Measurements from ENCODE around the gene RPS27.
A peak's percentile ranks its signal among the peaks of the same experiment; 100 is the strongest.
"Not testable (repeated sequence)": the region's sequence is repeated elsewhere in the genome, so short reads cannot be mapped to it uniquely, and the experiment has no call there.

RPS27 gene

GRCh38 chr1:153962088-153963029 is 28.2 kb upstream of the RPS27 start:
- DNase-seq = no peak

GRCh38 chr1:153963030-153963849 is 27.3 kb upstream of the RPS27 start, which contains the start of gene SLC39A1:
TSS of gene SLC39A1 (minus strand) at chr1:153963537. CDS start at chr1:153962715, 822 bp downstream.
- peak; percentile 99 for DNase-seq

- DNase-seq = peak; percentile 56
These were observed 26.7 kb upstream of the RPS27 start for GRCh38 chr1:153963850-153964331.

GRCh38 chr1:153967107-153967999 is 23.2 kb upstream of the RPS27 start, which contains the start of gene CREB3L4:
TSS of gene CREB3L4 (plus strand) at chr1:153967902. CDS start at chr1:153968526, 624 bp downstream.
- peak; percentile 96 for DNase-seq

GRCh38 chr1:153968000-153968363 is 22.6 kb upstream of the RPS27 start:
- DNase-seq = no peak

GRCh38 chr1:153968408-153968807 is 22.2 kb upstream of the RPS27 start:
- DNase-seq = no peak

GRCh38 chr1:153968972-153969371 is 21.6 kb upstream of the RPS27 start:
- no peak for DNase-seq

- no peak for DNase-seq
These were observed 20.2 kb upstream of the RPS27 start for GRCh38 chr1:153970346-153970745.

GRCh38 chr1:153973071-153973470 is 17.5 kb upstream of the RPS27 start:
- no peak for DNase-seq

GRCh38 chr1:153973525-153973924 is 17.0 kb upstream of the RPS27 start:
- DNase-seq = no peak

GRCh38 chr1:153976819-153977249 is 13.7 kb upstream of the RPS27 start:
- no peak for DNase-seq

GRCh38 chr1:153977250-153978240 is 13.0 kb upstream of the RPS27 start, which contains the start of gene JTB:
TSS of gene JTB (minus strand) at chr1:153977674. CDS start at chr1:153977252, 422 bp downstream.
- DNase-seq = peak; percentile 92

GRCh38 chr1:153978274-153978909 is 12.2 kb upstream of the RPS27 start:
- DNase-seq = no peak

- not testable (repeated sequence) for DNase-seq
These were observed 11.5 kb upstream of the RPS27 start for GRCh38 chr1:153979091-153979490.

GRCh38 chr1:153981735-153982134 is 8.8 kb upstream of the RPS27 start:
- DNase-seq = not testable (repeated sequence)

GRCh38 chr1:153984123-153984894 is 6.3 kb upstream of the RPS27 start:
- no peak for DNase-seq

GRCh38 chr1:153985341-153985912 is 5.1 kb upstream of the RPS27 start:
- peak; percentile 70 for DNase-seq

GRCh38 chr1:153985941-153986761 is 4.4 kb upstream of the RPS27 start, which contains the start of gene RAB13:
TSS of gene RAB13 (minus strand) at chr1:153986339. CDS start at chr1:153986236, 103 bp downstream.
- peak; percentile 95 for DNase-seq

Data from femur (tissue), 1 donor.